HG03159 (cell line): ENCODE results near the gene TECPR1.

Experiments
- ATAC-seq: cut with Tn5 transposase; IDR thresholded peaks from one replicate; pipeline ENCODE4 v1.9.1; 2021; ENCODE audit warnings: mild to moderate bottlenecking, moderate library complexity; ENCODE audit not compliant: unreplicated experiment

TECPR1 gene

GRCh38 chr7:98213888-98214810 is 37.9 kb downstream of the TECPR1 start:
- ATAC-seq, result no peak

- ATAC-seq, result no peak
Observed at GRCh38 chr7:98213296-98213887, 38.6 kb downstream of the TECPR1 start.

- ATAC-seq, result no peak
Observed at GRCh38 chr7:98212532-98213041, 39.4 kb downstream of the TECPR1 start.

- no peak for ATAC-seq
Observed at GRCh38 chr7:98211676-98212531, 40.1 kb downstream of the TECPR1 start.

GRCh38 chr7:98211221-98211675 is 40.8 kb downstream of the TECPR1 start, which contains the start of gene BHLHA15:
BHLHA15 (plus strand) TSS chr7:98211439; CDS start chr7:98212310, 871 bp downstream.
- ATAC-seq, result no peak

- ATAC-seq, result no peak
Observed at GRCh38 chr7:98210513-98211220, 41.4 kb downstream of the TECPR1 start.

GRCh38 chr7:98209166-98209920 is 42.7 kb downstream of the TECPR1 start:
- ATAC-seq, result no peak

GRCh38 chr7:98206451-98207330 is 45.3 kb downstream of the TECPR1 start:
- no peak for ATAC-seq

GRCh38 chr7:98205162-98205845 is 46.7 kb downstream of the TECPR1 start:
- ATAC-seq, result no peak

GRCh38 chr7:98204670-98205069 is 47.4 kb downstream of the TECPR1 start:
- no peak for ATAC-seq

- no peak for ATAC-seq
Observed at GRCh38 chr7:98203964-98204605, 47.9 kb downstream of the TECPR1 start.

GRCh38 chr7:98203261-98203963 is 48.6 kb downstream of the TECPR1 start:
- ATAC-seq, result peak; percentile 38

GRCh38 chr7:98202367-98203195 is 49.5 kb downstream of the TECPR1 start:
- peak; percentile 91 for ATAC-seq

GRCh38 chr7:98200364-98200763 is 51.7 kb downstream of the TECPR1 start:
- ATAC-seq, result peak; percentile 43

GRCh38 chr7:98199131-98199530 is 52.9 kb downstream of the TECPR1 start:
- no peak for ATAC-seq
